Activated CD4-positive, alpha-beta T cell treated with anti-CD3 and anti-CD28 coated beads for 24 hours (primary cell): Measurements from ENCODE around the gene VWC2.

Source experiments
- DNase-seq, 2 donors: peaks; one replicate each; pipeline ENCODE4 v3.0.0-alpha.2; 2020; ENCODE audit warnings: low read depth in 2 of 2

The VWC2 gene

DNA sequence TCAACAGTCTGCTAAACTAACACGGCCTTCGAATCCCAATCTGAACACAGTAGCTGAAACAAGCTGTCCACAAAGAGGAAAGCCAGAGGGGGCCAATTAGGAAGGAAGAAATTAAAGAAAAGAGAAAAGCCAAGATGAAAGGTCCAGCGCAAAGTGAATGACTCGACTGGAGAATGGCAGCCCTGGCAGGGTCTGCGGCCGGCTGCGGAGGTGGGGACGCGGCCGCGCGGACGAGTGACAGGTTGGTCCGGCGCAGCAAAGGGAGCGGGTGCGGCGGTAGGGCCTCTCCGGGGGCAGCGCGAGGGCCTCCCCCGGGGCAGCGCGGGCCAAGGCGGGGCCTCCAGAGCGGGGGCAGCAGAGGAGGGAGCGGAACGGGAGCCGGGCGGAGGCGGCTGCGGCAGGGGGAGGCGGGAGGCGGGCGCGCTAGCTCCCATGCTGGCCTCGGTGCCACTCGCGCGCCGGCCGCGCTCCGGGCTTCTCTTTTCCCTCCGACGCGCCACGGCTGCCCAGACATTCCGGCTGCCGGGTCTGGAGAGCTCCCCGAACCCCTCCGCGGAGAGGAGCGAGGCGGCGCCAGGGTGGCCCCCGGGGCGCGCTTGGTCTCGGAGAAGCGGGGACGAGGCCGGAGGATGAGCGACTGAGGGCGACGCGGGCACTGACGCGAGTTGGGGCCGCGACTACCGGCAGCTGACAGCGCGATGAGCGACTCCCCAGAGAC lies at the start of gene VWC2:
Gene VWC2 (plus strand): TSS at position 421 of the 718 bp plus-strand sequence. CDS start 1,798 bp downstream, outside the sequence.
- DNase-seq: no peak

- DNase-seq: no peak
Measured at GRCh38 chr7:49724071-49724470, 49.4 kb upstream of the VWC2 start.

DNA sequence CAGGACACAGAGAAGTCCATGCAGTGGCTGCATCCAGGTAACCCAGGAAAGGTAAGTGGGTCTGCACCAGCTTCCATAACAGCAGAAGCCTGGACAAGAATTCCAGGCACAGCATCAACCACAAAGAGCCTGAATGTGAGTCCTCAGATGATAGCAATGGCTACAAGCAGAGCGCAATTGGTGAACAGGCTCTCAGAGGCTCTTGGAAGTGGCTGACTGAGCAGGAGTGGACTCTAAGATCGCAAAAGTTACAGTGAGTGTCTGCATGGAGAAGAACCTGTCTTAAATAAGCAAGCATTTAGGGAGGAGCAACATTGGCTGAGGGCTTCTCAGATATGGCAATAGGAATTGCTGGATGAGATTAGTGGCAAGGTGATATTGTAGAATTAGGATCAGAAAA lies 41.6 kb upstream of the VWC2 start:
- DNase-seq: no peak

GRCh38 chr7:49762666-49763065 lies 10.8 kb upstream of the VWC2 start:
- DNase-seq: no peak

DNA sequence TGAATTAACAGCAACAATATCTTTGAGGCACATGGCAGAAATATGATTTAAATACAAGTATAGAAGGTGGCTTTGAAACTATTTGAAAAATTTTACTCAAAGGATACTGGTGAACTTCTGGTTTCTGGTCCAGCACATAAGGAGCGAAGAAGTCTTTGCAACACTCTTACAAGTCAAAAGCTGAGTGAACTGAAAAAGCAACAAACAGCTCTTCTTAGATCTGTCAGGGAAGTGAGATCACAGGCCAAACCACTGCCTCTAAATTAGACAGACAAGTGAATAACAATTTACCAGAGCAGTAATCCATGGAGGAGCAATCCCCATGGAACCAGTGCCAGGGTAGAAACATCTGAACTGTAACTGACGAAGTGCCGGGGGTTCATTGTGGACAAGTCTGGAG lies 9.6 kb upstream of the VWC2 start:
- DNase-seq: no peak

GRCh38 chr7:49766966-49767365 lies 6.5 kb upstream of the VWC2 start:
- no peak for DNase-seq

DNA sequence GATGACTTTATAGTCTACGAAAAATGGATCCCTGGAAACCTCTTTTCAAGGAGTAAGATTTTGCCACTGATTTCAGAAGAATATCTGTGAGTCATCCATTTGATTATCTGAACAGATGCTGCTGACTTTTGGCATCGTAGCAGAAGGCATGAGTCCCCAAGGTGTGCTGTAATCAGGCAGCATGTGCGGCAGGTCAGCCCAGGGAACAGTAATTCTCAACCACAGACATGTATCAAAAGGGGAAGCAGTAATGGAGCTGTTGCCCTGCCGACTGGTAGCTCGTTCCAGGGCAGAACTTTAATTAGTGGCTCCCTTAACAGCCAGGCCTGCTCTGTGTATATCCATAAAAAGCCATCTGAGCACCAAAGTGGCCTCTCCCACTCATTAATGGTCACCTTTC lies 5.7 kb upstream of the VWC2 start:
- DNase-seq: no peak

DNA sequence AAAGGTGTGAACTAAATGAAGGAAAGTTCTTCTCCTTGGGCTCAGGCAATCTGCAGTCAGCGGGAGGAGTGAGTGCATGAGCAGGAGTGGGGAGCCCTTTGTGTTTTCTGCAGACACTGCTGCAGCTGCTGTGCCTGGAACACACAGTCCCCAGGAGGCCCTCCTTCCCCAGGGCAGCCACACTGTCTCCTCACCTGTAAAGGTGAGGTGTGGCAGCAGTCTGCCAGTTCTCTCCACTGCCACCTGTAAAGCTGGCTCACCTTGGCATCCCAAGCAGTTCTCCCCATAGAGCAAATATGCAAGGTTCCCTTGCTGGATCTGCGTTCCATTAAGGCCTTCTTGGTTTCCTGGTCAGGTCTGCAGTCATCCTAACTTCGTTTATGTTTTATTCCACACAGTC lies 5.2 kb upstream of the VWC2 start:
- DNase-seq: no peak

DNA sequence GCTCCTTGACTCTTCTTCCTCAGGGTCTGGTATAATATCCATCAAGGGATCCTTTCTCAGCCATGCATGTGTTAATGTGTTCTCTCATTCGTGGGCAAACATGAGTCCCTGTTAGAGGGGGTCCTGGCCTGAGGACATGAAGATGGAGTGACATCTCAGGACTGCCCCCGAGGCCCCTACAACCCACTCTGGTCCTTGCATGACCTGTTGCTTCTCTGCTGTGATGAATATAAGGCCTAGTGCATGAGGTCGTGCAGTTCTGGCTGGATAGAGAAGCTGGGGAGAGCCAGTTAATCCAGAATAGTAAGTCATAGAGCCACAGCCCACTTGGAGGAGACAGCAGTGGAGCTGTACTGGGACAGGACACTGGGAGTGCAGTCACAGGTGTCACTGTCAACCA lies 4.6 kb upstream of the VWC2 start:
- no peak for DNase-seq

DNA sequence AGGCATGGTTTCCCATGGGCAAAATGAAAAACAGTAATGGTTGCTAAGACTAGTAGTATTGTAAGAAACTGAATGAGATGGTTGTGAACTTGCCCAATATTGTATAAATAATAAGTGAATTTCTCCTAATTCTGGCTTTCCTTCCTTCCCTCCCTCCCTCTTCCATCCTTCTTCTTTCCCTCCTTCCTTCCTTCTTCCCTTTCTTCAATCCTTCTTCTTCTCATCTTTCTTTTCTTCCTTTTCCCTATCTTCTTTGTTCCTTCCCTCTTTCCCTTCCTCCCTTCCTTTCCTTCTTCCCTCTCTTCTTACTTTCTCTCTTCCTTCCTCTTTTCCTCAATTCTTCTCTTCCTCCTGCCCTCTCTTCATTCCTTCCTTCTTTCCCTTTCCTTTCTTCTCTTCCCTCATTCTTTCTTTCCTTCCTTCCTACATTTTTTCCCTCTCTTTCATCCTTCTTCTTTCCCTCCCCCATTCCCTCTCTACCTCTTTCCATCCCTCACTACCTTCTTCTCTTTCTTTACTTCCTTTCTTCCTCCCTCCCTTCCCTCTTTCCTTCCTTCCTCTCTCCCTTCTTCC lies 4.1 kb upstream of the VWC2 start:
- no peak for DNase-seq

- no peak for DNase-seq
Measured at GRCh38 chr7:49770838-49771237, 2.6 kb upstream of the VWC2 start.

DNA sequence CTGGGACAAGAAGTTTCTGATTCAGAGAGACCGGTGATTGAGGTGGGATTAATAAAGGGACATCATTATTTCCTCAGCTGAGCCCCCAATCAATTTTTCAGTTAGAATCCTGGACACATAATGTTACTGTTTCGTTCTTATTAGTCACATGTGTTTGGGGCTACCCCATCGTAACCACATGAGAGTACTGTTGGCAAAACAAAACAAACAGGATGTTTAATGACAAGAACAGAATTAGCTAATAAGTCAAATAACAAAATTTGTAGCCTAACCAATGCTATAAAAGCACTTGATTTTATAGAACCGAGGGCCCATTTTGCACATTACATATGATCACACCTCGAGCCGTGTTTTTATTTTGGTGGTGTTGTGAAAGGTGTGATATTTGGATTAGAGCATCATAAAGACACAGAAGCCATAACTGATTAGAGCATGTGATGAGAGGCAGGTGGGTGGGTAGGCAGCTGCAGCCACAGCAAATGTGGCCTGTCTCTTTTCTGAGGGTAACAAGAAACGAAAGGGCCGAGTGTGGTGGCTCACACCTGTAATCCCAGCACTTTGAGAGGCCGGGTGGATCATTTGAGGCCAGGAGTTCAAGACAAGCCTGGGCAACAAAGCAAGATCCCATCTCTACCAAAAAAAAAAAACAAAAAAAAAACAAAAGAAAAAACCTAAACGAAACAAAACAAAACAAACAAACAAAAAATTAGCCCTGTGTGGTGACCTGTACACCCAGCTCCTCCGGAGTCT lies 1.8 kb upstream of the VWC2 start:
- no peak for DNase-seq

- DNase-seq: no peak
Measured at GRCh38 chr7:49772916-49773217, 571 bp upstream of the VWC2 start.

- no peak for DNase-seq
Measured at GRCh38 chr7:49773936-49774458, 559 bp downstream of the VWC2 start.

GRCh38 chr7:49774459-49775064 lies 1.1 kb downstream of the VWC2 start:
- DNase-seq: no peak

GRCh38 chr7:49775065-49775948 lies 1.9 kb downstream of the VWC2 start:
- DNase-seq: no peak

- no peak for DNase-seq
Measured at GRCh38 chr7:49775949-49776443, 2.6 kb downstream of the VWC2 start.

DNA sequence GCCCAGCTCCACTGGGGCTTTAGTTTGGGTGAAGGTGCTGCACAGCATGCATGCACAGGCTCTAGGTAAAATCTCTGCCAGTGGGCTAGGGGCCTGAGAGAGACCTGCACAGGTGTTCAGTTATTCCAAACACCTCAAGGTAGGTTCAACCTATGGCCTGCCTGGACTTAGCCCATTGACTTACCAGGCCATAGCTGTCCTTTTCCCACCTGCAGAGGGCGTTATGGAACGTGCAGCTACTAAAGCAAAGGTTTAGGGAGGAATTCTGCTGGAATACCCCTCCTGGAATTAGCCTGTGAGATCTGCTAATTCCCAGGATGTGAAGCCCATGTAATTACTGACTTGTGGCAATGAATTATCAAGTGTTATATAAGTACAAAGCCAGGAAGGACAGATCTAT lies 3.6 kb downstream of the VWC2 start:
- no peak for DNase-seq

- DNase-seq: no peak
Measured at GRCh38 chr7:49778731-49779270, 5.4 kb downstream of the VWC2 start.

- no peak for DNase-seq
Measured at GRCh38 chr7:49780953-49781352, 7.5 kb downstream of the VWC2 start.

GRCh38 chr7:49781996-49782395 lies 8.6 kb downstream of the VWC2 start:
- DNase-seq: no peak
